Glomerular endothelial cell (primary cell): Measurements from ENCODE around the gene DCTN4. TPM values are rescaled to one million over a fixed set of nuclear protein-coding genes. Genes with fewer than 3 reads are reported as not detected.
A peak's percentile ranks its signal among the peaks of the same experiment; 100 is the strongest.
"Not testable (repeated sequence)": the region's sequence is repeated elsewhere in the genome, so short reads cannot be mapped to it uniquely, and the experiment has no call there.

ENCODE experiments used
- DNase-seq: peaks from one replicate; pipeline ENCODE4 v3.0.0-alpha.2; 2011; ENCODE audit warnings: low read depth, low spot score; ENCODE audit errors: extremely low read depth
- total RNA-seq: library from RNA; depleted of rRNA; stranded (reverse); fragments of >200 nt; gene quantifications from 2 replicates; pipeline ENCODE4 v1.2.3, GENCODE V29; 2015

Gene DCTN4
- total RNA-seq, result 40.2 and 47.1 TPM in 2 replicates

- peak; percentile 99 for DNase-seq
These were observed at the start of gene DCTN4 for GRCh38 chr5:150758531-150759333. Gene DCTN4 (minus strand): TSS chr5:150759017. CDS start chr5:150758993, 24 bp downstream.

- no peak for DNase-seq
These were observed 45.6 kb upstream of the DCTN4 start for GRCh38 chr5:150804388-150804787.

- peak; percentile 56 for DNase-seq
These were observed 42.5 kb upstream of the DCTN4 start for GRCh38 chr5:150801117-150801927.

GRCh38 chr5:150797384-150797783, 38.6 kb upstream of the DCTN4 start:
- no peak for DNase-seq

- no peak for DNase-seq
These were observed 36.1 kb upstream of the DCTN4 start for GRCh38 chr5:150794927-150795326.

GRCh38 chr5:150793423-150793888, 34.6 kb upstream of the DCTN4 start:
- DNase-seq, result not testable (repeated sequence)

GRCh38 chr5:150791536-150791935, 32.7 kb upstream of the DCTN4 start:
- no peak for DNase-seq

GRCh38 chr5:150789943-150790611, 31.3 kb upstream of the DCTN4 start:
- DNase-seq, result peak; percentile 68

- no peak for DNase-seq
These were observed 30.6 kb upstream of the DCTN4 start for GRCh38 chr5:150789450-150789849.

GRCh38 chr5:150788977-150789376, 30.2 kb upstream of the DCTN4 start:
- no peak for DNase-seq

GRCh38 chr5:150787656-150788055, 28.8 kb upstream of the DCTN4 start:
- DNase-seq, result no peak

GRCh38 chr5:150786876-150787275, 28.1 kb upstream of the DCTN4 start:
- no peak for DNase-seq

GRCh38 chr5:150785950-150786349, 27.1 kb upstream of the DCTN4 start:
- DNase-seq, result no peak

GRCh38 chr5:150783422-150783928, 24.7 kb upstream of the DCTN4 start:
- DNase-seq, result no peak

GRCh38 chr5:150782850-150783249, 24.0 kb upstream of the DCTN4 start:
- DNase-seq, result no peak

GRCh38 chr5:150781706-150782614, 23.1 kb upstream of the DCTN4 start:
- no peak for DNase-seq

GRCh38 chr5:150780816-150781221, 22.0 kb upstream of the DCTN4 start:
- no peak for DNase-seq

GRCh38 chr5:150780187-150780692, 21.4 kb upstream of the DCTN4 start:
- DNase-seq, result no peak

- DNase-seq, result no peak
These were observed 20.8 kb upstream of the DCTN4 start for GRCh38 chr5:150779397-150780186.
